GM18519 (cell line): Measurements from ENCODE around the gene NANS.
"Not testable (repeated sequence)": the region's sequence is repeated elsewhere in the genome, so short reads cannot be mapped to it uniquely, and the experiment has no call there.

Source experiments
- ATAC-seq: cut with Tn5 transposase; IDR thresholded peaks from one replicate; pipeline ENCODE4 v1.9.1; 2021; ENCODE audit warnings: mild to moderate bottlenecking, moderate library complexity; ENCODE audit not compliant: unreplicated experiment, low FRiP score

NANS gene

GRCh38 chr9:98128316-98128715 lies 71.8 kb downstream of the NANS start:
- ATAC-seq: no peak

- no peak for ATAC-seq
These were observed 72.9 kb downstream of the NANS start for GRCh38 chr9:98129451-98129881.

- ATAC-seq: not testable (repeated sequence)
These were observed 73.5 kb downstream of the NANS start for GRCh38 chr9:98130060-98130459.

- no peak for ATAC-seq
These were observed 74.2 kb downstream of the NANS start for GRCh38 chr9:98130576-98131228.

- ATAC-seq: no peak
These were observed 75.6 kb downstream of the NANS start for GRCh38 chr9:98132158-98132557.
